OCI-M2 (cell line): Measurements from ENCODE around the gene MUC2.

ENCODE experiments used
- DNase-seq: peaks from one replicate; lab custom pipeline; 2025; ENCODE audit not compliant: unreplicated experiment; lab: John Stamatoyannopoulos, UW

The MUC2 gene

GRCh38 chr11:1118755-1119603 lies 44.3 kb downstream of the MUC2 start:
- DNase-seq: no peak

GRCh38 chr11:1119604-1120146 lies 45.0 kb downstream of the MUC2 start:
- DNase-seq: no peak

GRCh38 chr11:1120532-1121330 lies 46.1 kb downstream of the MUC2 start:
- DNase-seq: no peak

- no peak for DNase-seq
These were observed 46.7 kb downstream of the MUC2 start for GRCh38 chr11:1121331-1121812.

GRCh38 chr11:1121813-1122663 lies 47.4 kb downstream of the MUC2 start:
- DNase-seq: no peak

GRCh38 chr11:1122664-1123002 lies 48.0 kb downstream of the MUC2 start:
- DNase-seq: no peak

- DNase-seq: no peak
These were observed 49.3 kb downstream of the MUC2 start for GRCh38 chr11:1123970-1124369.
